Left lung (tissue), 10 donors: Measurements from ENCODE around the gene LRRIQ3. TPM values are rescaled to one million over a fixed set of nuclear protein-coding genes. Genes with fewer than 3 reads are reported as not detected.

Experiments
- ATAC-seq: fragments of 200-7000 bp; cut with Tn5 transposase; one replicate; pipeline ENCODE4 v1.9.1; 2020; ENCODE audit warnings: moderate library complexity
- DNase-seq, 4 donors: peaks; one replicate each; pipeline ENCODE4 v3.0.0-alpha.2; 2013 to 2020
- H3K27ac ChIP-seq, 2 donors: fragments of 200-600 bp; sonication (generic) in 1 of 2; one replicate each; pipeline versions ENCODE4 v1.5.0 to v1.8.0; 2020 to 2021
- H3K27me3 ChIP-seq, 2 donors: fragments of 200-600 bp; sonication (generic) in 1 of 2; one replicate each; pipeline versions ENCODE4 v1.5.0 to v1.8.0; 2020 to 2021
- H3K36me3 ChIP-seq, 2 donors: fragments of 200-600 bp; sonication (generic) in 1 of 2; one replicate each; pipeline versions ENCODE4 v1.5.0 to v1.8.0; 2020 to 2021
- H3K4me1 ChIP-seq, 2 donors: fragments of 200-600 bp; one replicate each; pipeline ENCODE4 v1.8.0; 2021
- H3K4me3 ChIP-seq, 2 donors: fragments of 200-600 bp; sonication (generic) in 1 of 2; one replicate each; pipeline versions ENCODE4 v1.5.0 to v1.8.0; 2020 to 2021; ENCODE audit warnings: mild to moderate bottlenecking in 1 of 2
- H3K9me3 ChIP-seq, 2 donors: fragments of 200-600 bp; sonication (generic) in 1 of 2; one replicate each; pipeline versions ENCODE4 v1.5.0 to v1.8.0; 2020 to 2021
- CTCF ChIP-seq, 2 donors: fragments of 200-600 bp; sonication (generic) in 1 of 2; IDR thresholded peaks; one replicate each; pipeline versions ENCODE4 v1.5.0 to v1.8.0; 2021; ENCODE audit warnings: antibody characterized with exemption in 2 of 2
- intact Hi-C, 2 donors: fragments of 100-400 bp; cut with DNase I; formaldehyde crosslinking; loops; one replicate each; pipeline versions ENCODE4 v1.11.2 to v1.14.2; 2022
- polyA plus RNA-seq, 6 donors: library from polyadenylated mRNA; unstranded; fragments of 120-200 nt; gene quantifications; one replicate each; pipeline ENCODE4 v1.2.1, GENCODE V29; 2013; ENCODE audit not compliant: insufficient read length in 6 of 6
- total RNA-seq, 2 donors: library from RNA; stranded (reverse); fragmentation: NEBNext Ultra II Directional; extraction: Animal tissue kit (Norgen Biotek cat#: 25700); gene quantifications; one replicate each; pipeline ENCODE4 v1.2.1, GENCODE V29; 2021
- donor health status: DM: no; HTN: yes; CAD: no.
- donor health status: DM: no; HTN: no; CAD: no.

LRRIQ3 gene
- total and polyA plus RNA-seq, 8 donors = 0.61 to 3.0 (median 1.6) TPM

- Histone ChIP-seq H3K9me3 (no peaks in the 10 kb centered on the region), H3K4me3 (no peak overlapping the region), H3K27ac (no peak overlapping the region), H3K27me3 (no peaks in the 10 kb centered on the region), H3K4me1 (no peaks in the 10 kb centered on the region), H3K36me3 (no peaks in the 10 kb centered on the region)
- intact Hi-C loops = no loop called here
- DNase-seq = no peak
- no peak for TF ChIP-seq CTCF (IDR thresholded peaks at IDR 0.05)
- ATAC-seq = no peak
These were observed 17.3 kb upstream of the LRRIQ3 start for GRCh38 chr1:74215229-74215628.

DNA sequence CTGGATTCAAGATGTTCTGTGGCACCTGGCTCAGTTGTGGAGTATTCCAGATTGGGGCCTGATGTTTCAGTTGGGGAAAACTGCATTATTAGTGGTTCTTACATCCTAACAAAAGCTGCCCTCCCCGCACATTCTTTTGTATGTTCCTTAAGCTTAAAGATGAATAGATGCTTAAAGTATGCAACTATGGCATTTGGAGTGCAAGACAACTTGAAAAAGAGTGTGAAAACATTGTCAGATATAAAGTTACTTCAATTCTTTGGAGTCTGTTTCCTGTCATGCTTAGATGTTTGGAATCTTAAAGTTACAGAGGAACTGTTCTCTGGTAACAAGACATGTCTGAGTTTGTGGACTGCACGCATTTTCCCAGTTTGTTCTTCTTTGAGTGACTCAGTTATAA is 7.3 kb upstream of the LRRIQ3 start:
- TF ChIP-seq CTCF (IDR thresholded peaks at IDR 0.05) = no peak
- DNase-seq (no peak), ATAC-seq (no peak)
- H3K4me3 ChIP-seq = no peak overlapping the region
- no peaks in the 10 kb centered on the region for H3K4me1 ChIP-seq
- H3K36me3 ChIP-seq = peaks cover 0 to 45% of the 10 kb centered on the region in 2 donors
- intact Hi-C loops = no loop called here
- no peaks in the 10 kb centered on the region for H3K9me3 ChIP-seq
- H3K27ac ChIP-seq = no peak overlapping the region
- no peaks in the 10 kb centered on the region for H3K27me3 ChIP-seq

- no peaks in the 10 kb centered on the region for H3K9me3 ChIP-seq
- H3K27ac ChIP-seq = peak overlapping the region in 1 of 2 donors; percentile 84
- H3K4me1 ChIP-seq = peaks cover 0 to 13% of the 10 kb centered on the region in 2 donors
- ATAC-seq (no peak), DNase-seq (no peak)
- H3K4me3 ChIP-seq = peak overlapping the region in 1 of 2 donors; percentile 48
- TF ChIP-seq CTCF (IDR thresholded peaks at IDR 0.05) = no peak
- H3K36me3 ChIP-seq = peaks cover 0 to 31% of the 10 kb centered on the region in 2 donors
- intact Hi-C loops = no loop called here
- no peaks in the 10 kb centered on the region for H3K27me3 ChIP-seq
These were observed 1.5 kb upstream of the LRRIQ3 start for GRCh38 chr1:74199504-74199903.

GRCh38 chr1:74197255-74197654 is 721 bp downstream of the LRRIQ3 start:
- intact Hi-C loops = no loop called here
- H3K27ac ChIP-seq = peak overlapping the region; percentile 84 to 86
- TF ChIP-seq CTCF (IDR thresholded peaks at IDR 0.05) = no peak

DNA sequence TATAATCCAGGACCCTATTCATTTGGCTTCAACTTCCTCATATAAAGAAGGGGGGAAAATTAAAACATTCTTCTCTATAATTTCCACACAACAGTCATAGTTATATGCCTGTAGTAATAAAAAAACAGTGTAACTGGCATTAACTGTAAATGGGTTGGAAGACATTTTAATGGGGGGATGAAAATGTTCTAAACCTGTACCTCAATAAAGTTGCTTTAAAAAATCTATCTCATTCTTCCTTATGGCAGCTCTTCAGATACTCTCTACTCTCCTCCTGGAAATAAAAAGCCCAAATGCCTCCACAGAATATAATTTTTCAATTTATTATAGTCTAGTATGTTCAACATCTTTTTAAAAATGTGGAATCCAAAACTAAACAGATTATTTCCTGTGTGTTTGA is 2.6 kb downstream of the LRRIQ3 start:
- Histone ChIP-seq H3K4me1 (peaks cover 0 to 13% of the 10 kb centered on the region in 2 donors), H3K4me3 (no peak overlapping the region), H3K36me3 (no peaks in the 10 kb centered on the region), H3K27me3 (no peaks in the 10 kb centered on the region), H3K27ac (no peak overlapping the region), H3K9me3 (no peaks in the 10 kb centered on the region)
- ATAC-seq (no peak), DNase-seq (no peak)
- intact Hi-C loops = no loop called here
- TF ChIP-seq CTCF (IDR thresholded peaks at IDR 0.05) = no peak

More at GRCh38 chr1:74197255-74197654, 721 bp downstream of the LRRIQ3 start:
- H3K9me3 ChIP-seq = no peaks in the 10 kb centered on the region
- H3K36me3 ChIP-seq = peaks cover 0 to 11% of the 10 kb centered on the region in 2 donors
- peaks cover 0 to 13% of the 10 kb centered on the region in 2 donors for H3K4me1 ChIP-seq
- DNase-seq (no peak), ATAC-seq (no peak)
- H3K4me3 ChIP-seq = peak overlapping the region in 1 of 2 donors; percentile 48
- H3K27me3 ChIP-seq = no peaks in the 10 kb centered on the region
